Measurements from ENCODE around the gene TBPL1.

The TBPL1 gene

DNA sequence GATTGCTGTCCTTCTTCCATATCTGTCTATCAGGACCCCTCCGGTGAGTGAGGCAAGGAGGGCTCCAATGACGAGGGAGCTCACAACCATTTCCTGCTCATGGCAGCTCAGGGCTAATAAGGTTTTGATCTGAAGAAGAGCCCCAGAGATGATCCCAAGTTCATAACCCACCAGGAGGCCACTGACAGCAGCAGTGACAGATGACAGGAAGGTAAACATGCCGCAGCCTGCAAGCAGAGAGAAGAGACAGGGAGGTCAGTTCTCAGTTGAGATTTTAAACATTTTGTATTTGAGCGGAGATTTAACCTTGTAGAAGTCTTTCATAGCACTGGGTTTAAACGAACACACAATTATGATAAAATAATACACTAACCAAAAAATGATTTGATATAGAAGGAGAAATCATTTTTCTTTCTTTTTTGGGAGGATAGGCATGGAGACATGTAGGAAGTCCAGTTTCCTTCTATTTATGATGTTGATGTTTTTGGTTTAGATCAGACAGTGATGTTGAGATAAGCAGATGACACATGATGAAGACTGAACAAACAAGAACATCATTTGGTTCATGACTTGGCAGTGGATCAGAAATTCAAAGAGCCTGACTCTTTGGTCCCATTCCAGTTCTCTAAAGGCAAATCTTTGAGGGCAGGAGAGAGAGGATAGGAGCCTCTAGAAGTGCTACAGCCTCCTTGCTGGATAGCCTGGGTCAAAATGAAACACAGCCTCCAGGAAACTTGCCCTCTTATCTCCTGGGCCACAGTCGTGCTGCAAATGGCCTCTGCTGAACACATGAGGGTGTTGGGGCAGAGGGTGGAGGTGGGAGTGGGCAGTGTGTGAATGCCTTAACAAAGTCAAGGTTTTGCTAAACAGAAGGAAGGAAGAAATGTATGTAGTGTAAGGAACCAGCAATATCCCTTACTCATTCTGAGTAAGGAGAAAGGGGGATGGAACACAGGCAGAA is 76.8 kb downstream of the TBPL1 start:
- DNase-seq (ENCODE audit: low read depth) = peak; percentile 62
- H3K4me3 ChIP-seq (ENCODE audit: low read depth, low read length) = no peak overlapping the region

DNA sequence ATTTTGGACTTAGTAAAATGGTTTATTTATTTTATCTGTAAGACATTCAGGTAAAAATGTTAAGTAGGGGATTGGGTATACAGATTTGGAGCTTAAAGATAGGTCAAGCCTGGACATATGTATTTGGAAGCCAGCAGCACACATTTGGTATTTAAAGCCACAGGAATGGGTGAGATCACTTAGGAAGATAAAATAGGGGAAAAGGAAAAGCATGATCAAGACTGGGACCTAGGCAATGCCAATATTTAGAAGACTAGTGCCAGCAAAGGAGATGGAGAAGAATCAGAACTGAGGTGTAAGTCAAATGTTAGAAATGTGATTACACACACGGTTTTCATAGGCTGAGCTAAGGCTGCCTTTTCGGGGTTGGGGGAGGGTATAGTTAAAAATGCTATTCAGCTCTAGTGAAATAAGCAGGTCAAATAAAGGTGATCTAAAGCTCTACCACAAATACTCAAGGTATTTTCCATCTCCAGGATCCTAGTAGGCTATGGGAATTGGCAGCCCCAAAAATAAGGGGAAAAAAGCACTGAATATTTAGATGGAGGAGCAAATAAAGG is 78.8 kb downstream of the TBPL1 start:
- peak; percentile 20 for DNase-seq (ENCODE audit: low read depth)
- no peak overlapping the region for H3K4me3 ChIP-seq (ENCODE audit: low read depth, low read length)

DNA sequence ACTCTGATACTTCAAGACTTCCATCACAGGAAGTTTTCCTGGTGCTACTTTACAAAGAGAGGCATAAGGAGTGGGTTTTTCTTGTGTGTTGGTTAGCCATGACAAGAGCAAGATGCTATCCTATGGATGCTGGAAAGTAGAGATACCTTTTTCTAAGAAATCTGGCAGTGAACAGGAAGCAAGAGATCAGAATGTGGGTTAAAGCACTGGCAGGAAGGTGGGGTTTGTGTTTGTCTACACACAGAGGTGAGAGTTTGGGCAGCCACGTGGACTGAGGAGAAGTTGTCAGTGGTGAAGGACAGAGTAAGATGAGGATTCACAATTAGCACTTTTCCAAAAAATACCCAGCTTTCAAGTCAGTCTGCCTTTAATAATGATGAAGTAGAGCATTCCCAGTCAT is 81.5 kb downstream of the TBPL1 start:
- no peak overlapping the region for H3K4me3 ChIP-seq (ENCODE audit: low read depth, low read length)
- no peak for DNase-seq (ENCODE audit: low read depth)

DNA sequence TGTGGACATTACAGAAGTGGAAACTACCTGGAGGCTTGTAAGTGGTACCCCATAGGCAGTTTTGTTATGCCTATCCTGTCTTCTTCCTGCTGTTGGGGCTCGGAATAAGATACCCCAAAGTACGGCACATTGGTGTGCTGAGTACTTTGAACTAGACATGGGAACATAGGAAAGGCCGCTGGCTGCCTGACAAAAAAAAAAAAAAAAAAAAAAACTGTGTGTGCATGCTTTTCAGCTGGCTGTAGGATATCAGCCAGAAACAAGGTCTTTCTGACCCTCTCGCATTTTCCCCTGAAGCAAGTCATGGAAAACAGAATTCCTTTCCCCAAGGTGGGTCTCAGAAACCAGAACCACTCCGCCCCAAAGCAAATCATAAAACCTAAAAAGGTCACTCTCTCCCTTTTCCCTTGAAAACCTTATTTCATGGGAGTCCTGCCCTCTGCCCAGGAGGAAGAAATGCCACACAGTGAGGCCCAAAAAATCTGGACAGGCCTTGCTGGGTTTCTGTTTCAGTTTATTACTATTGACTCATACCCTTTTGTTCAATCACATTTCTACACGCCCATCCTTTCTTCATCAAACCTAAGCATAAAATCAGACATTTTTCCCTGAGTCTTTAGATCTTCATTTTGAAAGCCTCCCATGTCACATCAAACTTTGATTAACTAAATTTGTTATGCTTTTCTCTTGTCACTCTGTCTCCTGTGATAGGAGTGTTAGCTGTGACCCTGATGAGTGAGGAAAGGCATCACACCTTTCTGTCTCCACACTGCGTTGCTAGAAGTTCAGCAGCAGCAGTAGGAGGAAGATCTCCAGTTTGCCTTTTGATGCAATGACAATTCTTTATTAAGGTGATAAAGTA is 82.2 kb downstream of the TBPL1 start:
- no peak for DNase-seq (ENCODE audit: low read depth)
- H3K4me3 ChIP-seq (ENCODE audit: low read depth, low read length) = no peak overlapping the region

DNA sequence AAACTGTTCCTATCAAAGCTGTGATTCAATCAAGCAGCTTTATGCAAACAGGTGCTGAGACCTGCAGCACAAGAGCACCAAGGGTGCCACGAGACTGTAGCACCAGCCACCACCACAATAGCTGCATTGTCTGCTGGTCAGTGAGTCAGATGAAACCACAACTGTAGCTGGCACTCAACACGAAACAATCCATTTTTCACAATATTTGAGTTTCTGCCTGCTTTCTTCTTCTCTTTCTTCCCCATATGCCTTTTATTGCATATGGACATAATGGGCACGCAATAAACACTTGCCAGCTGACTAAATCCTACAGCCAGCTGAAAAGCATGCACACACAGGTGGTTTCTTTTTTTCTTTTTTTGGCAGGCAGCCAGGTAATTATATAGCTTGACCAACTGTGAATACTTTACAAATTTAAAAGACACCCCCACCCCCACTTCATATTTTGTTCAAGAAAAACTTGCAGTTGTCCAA is 82.8 kb downstream of the TBPL1 start:
- DNase-seq (ENCODE audit: low read depth) = peak; percentile 61

DNA sequence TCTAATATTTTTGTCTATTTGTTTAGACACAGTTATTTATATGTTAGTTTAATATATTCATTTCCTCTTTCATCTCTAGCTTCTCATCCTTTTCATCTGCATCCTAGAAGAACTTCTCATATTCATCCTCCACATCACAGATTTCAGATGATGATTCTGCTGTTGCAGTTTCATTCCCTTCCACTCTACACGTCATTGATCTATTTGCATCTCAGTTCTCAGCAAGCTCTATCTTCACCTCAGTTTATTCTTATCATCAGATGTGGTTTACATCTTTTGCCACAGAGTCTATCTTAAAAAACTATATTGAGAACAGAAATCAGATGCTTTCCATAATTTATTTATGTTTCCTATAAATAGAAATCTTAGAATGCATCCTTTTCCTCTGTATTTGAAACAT is 86.1 kb downstream of the TBPL1 start:
- no peak overlapping the region for H3K4me3 ChIP-seq (ENCODE audit: low read depth, low read length)
- no peak for DNase-seq (ENCODE audit: low read depth)

More for the DNA sequence above, 82.8 kb downstream of the TBPL1 start:
- H3K4me3 ChIP-seq (ENCODE audit: low read depth, low read length) = no peak overlapping the region

Data from skeletal muscle cell (primary cell).